Measurements from ENCODE around the gene AGFG1. TPM values are rescaled to one million over a fixed set of nuclear protein-coding genes. Genes with fewer than 3 reads are reported as not detected.

AGFG1 gene, protein sequence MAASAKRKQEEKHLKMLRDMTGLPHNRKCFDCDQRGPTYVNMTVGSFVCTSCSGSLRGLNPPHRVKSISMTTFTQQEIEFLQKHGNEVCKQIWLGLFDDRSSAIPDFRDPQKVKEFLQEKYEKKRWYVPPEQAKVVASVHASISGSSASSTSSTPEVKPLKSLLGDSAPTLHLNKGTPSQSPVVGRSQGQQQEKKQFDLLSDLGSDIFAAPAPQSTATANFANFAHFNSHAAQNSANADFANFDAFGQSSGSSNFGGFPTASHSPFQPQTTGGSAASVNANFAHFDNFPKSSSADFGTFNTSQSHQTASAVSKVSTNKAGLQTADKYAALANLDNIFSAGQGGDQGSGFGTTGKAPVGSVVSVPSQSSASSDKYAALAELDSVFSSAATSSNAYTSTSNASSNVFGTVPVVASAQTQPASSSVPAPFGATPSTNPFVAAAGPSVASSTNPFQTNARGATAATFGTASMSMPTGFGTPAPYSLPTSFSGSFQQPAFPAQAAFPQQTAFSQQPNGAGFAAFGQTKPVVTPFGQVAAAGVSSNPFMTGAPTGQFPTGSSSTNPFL
- total RNA-seq (2022; extraction: Qiagen RNA extraction): 91.7 to 113 TPM (median 109 TPM) in 5 replicates

DNA sequence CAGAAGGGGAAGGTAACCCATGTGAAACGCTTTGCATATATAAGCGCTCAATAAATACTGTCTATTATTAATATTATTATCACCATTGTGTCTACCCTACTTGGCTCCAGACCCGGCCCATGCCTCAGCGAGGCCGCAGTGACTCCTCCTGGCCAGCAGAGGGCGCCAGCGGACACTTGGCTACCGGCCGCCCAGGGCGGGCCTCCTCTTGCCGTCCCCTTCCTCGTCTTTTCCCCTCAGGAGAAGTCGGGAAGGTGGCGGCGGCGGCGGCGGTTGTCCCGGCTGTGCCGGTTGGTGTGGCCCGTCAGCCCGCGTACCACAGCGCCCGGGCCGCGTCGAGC, at the start of gene AGFG1:
Gene AGFG1 (plus strand): TSS at position 233 of the 341 bp plus-strand sequence. CDS start 266 bp downstream, outside the sequence.

DNA sequence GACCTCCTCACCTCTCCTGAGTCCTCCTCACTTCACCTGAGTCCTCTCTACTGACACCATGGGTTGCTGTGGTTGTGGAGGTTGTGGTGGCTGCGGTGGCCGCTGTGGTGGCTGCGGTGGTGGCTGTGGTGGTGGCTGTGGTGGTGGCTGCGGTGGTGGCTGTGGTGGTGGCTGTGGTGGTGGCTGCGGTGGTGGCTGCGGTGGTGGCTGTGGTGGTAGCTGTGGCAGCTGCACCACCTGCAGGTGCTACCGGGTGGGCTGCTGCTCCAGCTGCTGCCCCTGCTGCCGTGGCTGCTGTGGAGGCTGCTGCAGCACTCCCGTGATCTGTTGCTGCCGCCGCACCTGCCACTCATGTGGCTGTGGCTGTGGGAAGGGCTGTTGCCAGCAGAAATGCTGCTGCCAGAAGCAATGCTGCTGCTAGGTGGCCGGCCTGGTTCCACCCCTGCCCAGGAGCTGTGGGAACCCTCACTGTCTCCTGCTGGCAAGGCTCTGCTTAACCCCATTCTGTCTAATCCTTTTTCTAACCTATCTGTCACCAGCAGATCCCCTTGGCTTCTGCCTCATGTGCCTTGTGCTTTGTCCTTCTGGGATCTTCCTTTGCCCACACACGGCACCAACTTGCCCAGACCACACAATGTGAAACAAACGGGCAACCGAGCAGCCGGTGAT, 127.0 kb downstream of the AGFG1 start, which contains the start of gene SCYGR2:
Gene SCYGR2 (plus strand): TSS at position 59 of the 669 bp plus-strand sequence. CDS start 0 bp downstream, at position 59.

Other genes starting within 250 kb of the AGFG1 start
- gene MFF, start 146.9 kb upstream of the AGFG1 start, total RNA-seq (2022; extraction: Qiagen RNA extraction): 94.2 to 104 TPM (median 100 TPM) in 5 replicates
- gene TM4SF20, start 92.8 kb upstream of the AGFG1 start, total RNA-seq (2022; extraction: Qiagen RNA extraction): 5.6 to 8.1 TPM (median 7.3 TPM) in 5 replicates
- gene SCYGR1, start 84.2 kb upstream of the AGFG1 start, total RNA-seq (2022; extraction: Qiagen RNA extraction): not detected in 5 replicates
- not detected in 5 replicates for gene SCYGR2, start 126.7 kb downstream of the AGFG1 start, total RNA-seq (2022; extraction: Qiagen RNA extraction)
- gene SCYGR3, start 142.7 kb downstream of the AGFG1 start, total RNA-seq (2022; extraction: Qiagen RNA extraction): not detected in 5 replicates
- not detected in 5 replicates for gene SCYGR4, start 145.3 kb downstream of the AGFG1 start, total RNA-seq (2022; extraction: Qiagen RNA extraction)
- not detected in 5 replicates for gene SCYGR5, start 194.6 kb downstream of the AGFG1 start, total RNA-seq (2022; extraction: Qiagen RNA extraction)
- 1.6 to 3.1 TPM (median 2.8 TPM) in 5 replicates for gene SLC19A3, start 245.9 kb downstream of the AGFG1 start, total RNA-seq (2022; extraction: Qiagen RNA extraction)

Measured in A549 treated with AZD2906 at 1 μM for 4 hours (cell line).